GM12875 (cell line): ENCODE results near the gene SIGLEC1.
A peak's percentile ranks its signal among the peaks of the same experiment; 100 is the strongest.

ENCODE experiments used
- H3K4me3 ChIP-seq: one replicate; pipeline ENCODE4 v1.5.1; 2011; ENCODE audit warnings: low read depth, low read length, control low read depth
- CTCF ChIP-seq: IDR thresholded peaks from 2 replicates; pipeline ENCODE4 v1.5.1; 2011; ENCODE audit warnings: low read depth, mild to moderate bottlenecking, control low read depth, inconsistent platforms, low read length, moderate library complexity, borderline replicate concordance; ENCODE audit not compliant: insufficient read depth

The SIGLEC1 gene

GRCh38 chr20:3751675-3752385 lies 39.4 kb upstream of the SIGLEC1 start:
- no peak for TF ChIP-seq CTCF
- no peak overlapping the region for H3K4me3 ChIP-seq

DNA sequence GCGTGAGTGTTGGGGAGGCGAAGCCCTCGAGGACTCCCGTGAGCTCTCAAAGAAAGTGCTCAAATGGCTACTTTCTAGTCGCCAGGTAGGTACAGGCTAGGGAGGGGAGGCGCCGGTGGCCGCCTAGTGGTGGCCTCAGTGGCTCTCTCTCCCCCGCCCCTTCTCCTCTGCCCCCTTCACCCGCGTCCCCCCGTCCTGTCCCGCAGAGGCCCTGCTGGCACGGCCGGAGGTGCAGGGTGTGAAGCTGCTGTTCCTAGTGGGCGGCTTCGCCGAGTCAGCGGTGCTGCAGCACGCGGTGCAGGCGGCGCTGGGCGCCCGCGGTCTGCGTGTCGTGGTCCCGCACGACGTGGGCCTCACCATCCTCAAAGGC lies 38.9 kb upstream of the SIGLEC1 start:
- no peak overlapping the region for H3K4me3 ChIP-seq
- TF ChIP-seq CTCF = no peak

DNA sequence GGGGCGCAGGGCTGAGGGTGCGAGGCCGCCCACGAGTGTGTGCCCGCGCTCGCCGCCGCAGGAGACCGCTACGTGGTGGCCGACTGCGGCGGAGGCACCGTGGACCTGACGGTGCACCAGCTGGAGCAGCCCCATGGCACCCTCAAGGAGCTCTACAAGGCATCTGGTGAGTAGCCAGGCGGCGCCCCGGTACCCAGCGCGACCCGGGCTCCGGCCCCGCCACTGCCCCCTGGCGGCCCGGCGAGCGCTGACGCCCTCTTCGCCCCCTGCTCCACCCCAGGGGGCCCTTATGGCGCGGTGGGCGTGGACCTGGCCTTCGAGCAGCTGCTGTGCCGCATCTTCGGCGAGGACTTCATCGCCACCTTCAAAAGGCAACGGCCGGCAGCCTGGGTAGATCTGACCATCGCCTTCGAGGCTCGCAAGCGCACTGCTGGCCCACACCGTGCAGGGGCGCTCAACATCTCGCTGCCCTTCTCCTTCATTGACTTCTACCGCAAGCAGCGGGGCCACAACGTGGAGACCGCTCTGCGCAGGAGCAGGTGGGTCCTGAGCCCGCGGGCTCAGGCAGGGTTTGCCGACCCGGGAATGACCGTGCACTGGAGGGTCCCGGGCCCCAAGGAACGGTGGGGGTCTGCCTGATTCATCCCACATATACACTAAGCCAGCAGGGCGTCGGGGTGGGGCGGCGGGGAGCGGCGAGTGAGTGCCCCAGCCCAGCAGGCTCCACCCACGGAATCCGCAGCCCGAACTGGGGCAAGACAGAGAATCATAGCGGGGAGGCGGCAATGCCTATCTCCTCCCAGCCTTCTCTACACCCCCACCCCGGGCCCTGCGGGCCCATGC lies 37.5 kb upstream of the SIGLEC1 start:
- TF ChIP-seq CTCF = peak; percentile 89
- H3K4me3 ChIP-seq = no peak overlapping the region

DNA sequence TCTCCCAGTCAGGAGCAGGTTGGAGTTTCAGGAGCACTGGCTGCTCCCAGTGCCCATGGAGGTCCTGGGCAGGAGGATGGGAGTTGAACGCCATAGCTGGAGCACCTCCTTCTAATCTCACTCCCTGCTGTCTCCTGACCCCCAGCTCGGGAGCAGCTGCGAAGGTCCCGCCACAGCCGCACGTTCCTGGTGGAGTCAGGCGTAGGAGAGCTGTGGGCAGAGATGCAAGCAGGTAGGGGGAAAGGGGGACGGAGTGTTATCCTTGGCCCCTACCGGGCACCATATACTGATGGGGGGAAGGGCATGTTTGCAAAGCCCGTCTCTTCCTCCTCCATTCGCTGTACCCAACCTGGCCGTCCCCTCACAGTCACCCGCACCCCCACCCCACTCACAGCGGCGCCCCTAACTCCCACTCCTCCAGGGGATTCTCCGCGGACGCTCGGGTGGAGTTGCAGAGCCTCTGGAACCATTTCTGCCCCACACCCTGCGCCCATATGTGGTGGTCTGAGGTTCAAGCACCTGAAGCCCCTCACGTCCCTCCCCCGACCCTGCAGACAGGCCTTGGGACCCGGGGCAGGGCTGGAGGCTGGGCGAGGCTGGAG lies 36.8 kb upstream of the SIGLEC1 start:
- no peak for TF ChIP-seq CTCF
- no peak overlapping the region for H3K4me3 ChIP-seq

DNA sequence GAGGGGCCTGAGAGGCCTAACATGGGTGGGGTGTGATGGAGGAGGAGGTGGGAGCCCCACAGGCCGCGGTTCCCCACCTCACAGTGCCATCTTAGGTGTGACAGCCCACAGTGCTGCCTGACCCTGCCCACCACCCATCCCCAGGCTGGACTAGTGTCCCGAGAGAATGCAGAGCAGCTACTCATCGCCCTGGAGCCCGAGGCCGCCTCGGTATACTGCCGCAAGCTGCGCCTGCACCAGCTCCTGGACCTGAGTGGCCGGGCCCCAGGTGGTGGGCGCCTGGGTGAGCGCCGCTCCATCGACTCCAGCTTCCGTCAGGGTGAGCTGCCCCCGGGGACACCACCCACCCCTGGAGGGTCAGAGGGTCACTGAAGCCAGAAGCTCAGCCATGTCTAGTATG lies 35.7 kb upstream of the SIGLEC1 start:
- TF ChIP-seq CTCF = no peak
- H3K4me3 ChIP-seq = no peak overlapping the region

GRCh38 chr20:3747471-3747870 lies 35.1 kb upstream of the SIGLEC1 start:
- no peak for TF ChIP-seq CTCF

More at GRCh38 chr20:3747471-3747870, 35.1 kb upstream of the SIGLEC1 start:
- H3K4me3 ChIP-seq = no peak overlapping the region
